Memory B cell (primary cell): ENCODE measurements around the gene NUP210L.
"Not testable (repeated sequence)": the region's sequence is repeated elsewhere in the genome, so short reads cannot be mapped to it uniquely, and the experiment has no call there.

Source experiments
- ATAC-seq: fragments of 150-1000 bp; cut with Tn5 transposase; 2 replicates; pipeline ENCODE4 v1.10.0; 2021; ENCODE audit warnings: low read depth, mild to moderate bottlenecking, moderate library complexity
- DNase-seq, 2 donors: peaks; one replicate each; pipeline ENCODE4 v3.0.0; 2022; ENCODE audit warnings: low spot score in 2 of 2
- H3K27ac Mint-ChIP-seq: one replicate; pipeline ENCODE4 v1.8.0; 2022; ENCODE audit warnings: mild to moderate bottlenecking, moderate library complexity, mixed read lengths
- H3K27me3 Mint-ChIP-seq: one replicate; pipeline ENCODE4 v1.8.0; 2022; ENCODE audit warnings: mixed read lengths
- H3K36me3 Mint-ChIP-seq: one replicate; pipeline ENCODE4 v1.8.0; 2022; ENCODE audit warnings: mild to moderate bottlenecking, mixed read lengths
- H3K4me1 Mint-ChIP-seq: one replicate; pipeline ENCODE4 v1.8.0; 2022; ENCODE audit warnings: mixed read lengths
- H3K4me3 Mint-ChIP-seq: one replicate; pipeline ENCODE4 v1.8.0; 2022; ENCODE audit warnings: mild to moderate bottlenecking, moderate library complexity, mixed read lengths
- H3K9me3 Mint-ChIP-seq: one replicate; pipeline ENCODE4 v1.8.0; 2022; ENCODE audit warnings: mixed read lengths

Gene NUP210L

DNA sequence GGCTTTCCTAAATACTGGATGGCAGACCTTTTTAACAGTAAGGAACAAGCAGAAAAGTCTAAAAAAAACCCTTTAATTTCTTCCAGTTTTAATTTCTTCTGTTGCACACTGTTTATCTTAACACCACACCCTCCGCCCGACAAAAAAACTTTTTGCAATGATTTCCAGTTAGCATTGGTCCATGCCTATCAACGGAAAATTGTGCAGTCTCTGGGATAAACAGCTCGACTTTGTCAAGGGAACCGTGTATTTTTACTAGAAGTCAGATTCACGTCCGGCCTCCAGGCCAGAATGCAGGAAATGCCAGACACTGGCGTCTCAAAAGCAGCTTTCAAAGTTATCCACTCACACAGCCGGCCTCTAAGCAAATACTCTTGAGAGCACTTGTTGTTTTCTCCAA lies 378 bp upstream of the NUP210L start:
- Mint-ChIP-seq H3K4me1 (peaks cover 24% of the 10 kb centered on the region), H3K9me3 (no peaks in the 10 kb centered on the region), H3K27me3 (no peaks in the 10 kb centered on the region), H3K4me3 (no peak overlapping the region), H3K36me3 (peaks cover 25% of the 10 kb centered on the region), H3K27ac (peak overlapping the region; percentile 83)
- ATAC-seq (no peak), DNase-seq (no peak)

DNA sequence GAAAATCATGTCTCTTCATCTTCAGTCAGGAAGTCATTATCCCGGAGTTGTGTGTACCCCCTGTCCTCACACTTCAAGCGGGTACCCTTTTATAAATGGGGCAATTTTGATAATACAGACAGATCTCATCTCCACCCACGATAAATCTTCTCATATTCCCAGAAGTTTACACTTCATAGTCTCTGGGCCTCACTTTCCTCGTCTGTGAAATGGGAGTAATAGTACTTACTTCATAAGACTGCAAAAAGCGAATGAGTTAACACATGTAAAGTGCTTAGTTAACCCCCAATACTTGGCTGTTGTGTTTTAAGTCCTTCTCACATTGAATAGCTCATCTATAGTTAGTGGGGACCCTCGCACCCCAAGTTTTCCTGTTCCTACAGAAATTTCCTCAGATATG lies 820 bp downstream of the NUP210L start:
- H3K4me1 Mint-ChIP-seq, result peaks cover 21% of the 10 kb centered on the region
- peaks cover 14% of the 10 kb centered on the region for H3K36me3 Mint-ChIP-seq
- H3K27ac Mint-ChIP-seq, result peak overlapping the region; percentile 83

DNA sequence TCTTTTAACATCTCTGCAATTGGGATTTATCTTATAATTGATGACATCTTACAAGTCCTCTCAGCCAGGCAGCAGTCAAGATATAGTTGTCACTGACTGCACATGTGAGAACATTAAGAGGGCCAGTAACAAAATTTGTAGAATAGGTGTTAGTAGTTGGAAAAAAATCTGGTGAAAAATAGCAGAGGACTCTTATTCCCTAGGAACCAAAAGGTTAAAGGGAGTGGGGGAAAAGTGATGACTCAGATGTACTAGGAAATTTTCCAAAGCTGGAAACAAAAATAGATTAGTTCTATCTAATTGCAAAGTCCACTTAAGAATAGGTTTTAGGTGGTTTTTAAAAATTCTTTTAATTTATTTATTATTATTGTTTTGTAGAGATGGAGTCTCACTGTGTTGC lies 3.6 kb downstream of the NUP210L start:
- no peak for DNase-seq
- ATAC-seq, result no peak
- Mint-ChIP-seq H3K36me3 (no peaks in the 10 kb centered on the region), H3K9me3 (no peaks in the 10 kb centered on the region), H3K4me1 (peaks cover 5% of the 10 kb centered on the region), H3K27ac (no peak overlapping the region), H3K27me3 (no peaks in the 10 kb centered on the region), H3K4me3 (no peak overlapping the region)

More for the DNA sequence above, 820 bp downstream of the NUP210L start:
- H3K4me3 Mint-ChIP-seq, result no peak overlapping the region
- no peaks in the 10 kb centered on the region for H3K27me3 Mint-ChIP-seq
- no peak for DNase-seq
- no peaks in the 10 kb centered on the region for H3K9me3 Mint-ChIP-seq
- no peak for ATAC-seq

GRCh38 chr1:154148807-154149206 lies 6.1 kb downstream of the NUP210L start:
- Mint-ChIP-seq H3K27me3 (no peaks in the 10 kb centered on the region), H3K4me3 (no peak overlapping the region), H3K9me3 (no peaks in the 10 kb centered on the region), H3K36me3 (no peaks in the 10 kb centered on the region), H3K4me1 (peaks cover 4% of the 10 kb centered on the region), H3K27ac (no peak overlapping the region)
- ATAC-seq (no peak), DNase-seq (no peak)

DNA sequence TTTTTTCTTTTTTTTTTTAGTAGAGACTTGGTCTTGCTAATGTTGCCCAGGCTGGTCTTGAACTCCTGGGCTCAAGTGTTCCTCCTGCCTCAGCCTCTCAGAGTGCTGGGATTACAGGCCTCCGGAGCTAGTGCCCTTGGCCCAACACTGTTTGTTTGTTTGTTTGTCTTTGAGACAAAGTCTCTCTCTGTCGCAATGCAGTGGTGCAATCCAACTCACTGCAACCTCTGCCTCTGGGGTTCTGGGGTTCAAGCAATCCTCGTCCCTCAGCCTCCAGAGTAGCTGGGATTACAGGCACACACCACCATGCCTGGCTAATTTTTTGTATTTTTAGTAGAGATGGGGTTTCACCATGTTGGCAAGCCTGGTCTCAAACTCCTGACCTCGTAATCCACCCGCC lies 7.4 kb downstream of the NUP210L start:
- H3K36me3 Mint-ChIP-seq, H3K27ac Mint-ChIP-seq, H3K4me1 Mint-ChIP-seq, DNase-seq, H3K4me3 Mint-ChIP-seq, H3K9me3 Mint-ChIP-seq, H3K27me3 Mint-ChIP-seq, ATAC-seq: not testable (repeated sequence)

GRCh38 chr1:154145986-154146385 lies 8.9 kb downstream of the NUP210L start:
- ATAC-seq (no peak), DNase-seq (no peak)
- H3K9me3 Mint-ChIP-seq, result no peaks in the 10 kb centered on the region
- no peak overlapping the region for H3K4me3 Mint-ChIP-seq
- H3K36me3 Mint-ChIP-seq, result no peaks in the 10 kb centered on the region
- no peaks in the 10 kb centered on the region for H3K27me3 Mint-ChIP-seq
- H3K27ac Mint-ChIP-seq, result no peak overlapping the region
- peaks cover 3% of the 10 kb centered on the region for H3K4me1 Mint-ChIP-seq

DNA sequence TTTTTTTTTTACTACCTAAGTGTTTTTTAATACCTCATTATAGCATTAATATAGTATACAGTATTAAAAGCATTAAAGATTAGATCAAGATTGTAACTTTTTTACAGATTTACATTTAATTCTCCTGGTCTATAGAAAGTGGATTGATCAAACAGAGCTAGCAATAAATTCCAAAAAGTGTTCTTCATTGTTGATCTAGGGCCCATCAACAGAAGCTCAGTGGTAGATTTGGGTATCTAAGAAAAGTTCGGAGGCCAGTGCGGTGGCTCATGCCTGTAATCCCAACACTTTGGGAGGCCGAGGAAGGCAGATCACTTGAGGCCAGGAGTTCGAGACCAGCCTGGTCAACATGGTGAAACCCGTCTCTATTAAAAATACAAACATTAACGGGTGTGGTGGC lies 12.5 kb downstream of the NUP210L start:
- H3K27ac Mint-ChIP-seq, result no peak overlapping the region
- no peaks in the 10 kb centered on the region for H3K9me3 Mint-ChIP-seq

GRCh38 chr1:154141240-154141639 lies 13.6 kb downstream of the NUP210L start:
- Mint-ChIP-seq H3K36me3 (no peaks in the 10 kb centered on the region), H3K27ac (no peak overlapping the region), H3K4me1 (no peaks in the 10 kb centered on the region), H3K27me3 (no peaks in the 10 kb centered on the region), H3K9me3 (no peaks in the 10 kb centered on the region), H3K4me3 (no peak overlapping the region)
- DNase-seq (no peak), ATAC-seq (no peak)

More for the DNA sequence above, 12.5 kb downstream of the NUP210L start:
- Mint-ChIP-seq H3K4me3 (no peak overlapping the region), H3K36me3 (no peaks in the 10 kb centered on the region), H3K4me1 (no peaks in the 10 kb centered on the region), H3K27me3 (no peaks in the 10 kb centered on the region)
- ATAC-seq, result no peak
- DNase-seq, result no peak

- Mint-ChIP-seq H3K36me3 (no peaks in the 10 kb centered on the region), H3K27me3 (no peaks in the 10 kb centered on the region), H3K4me3 (no peak overlapping the region), H3K27ac (no peak overlapping the region), H3K9me3 (no peaks in the 10 kb centered on the region), H3K4me1 (no peaks in the 10 kb centered on the region)
- DNase-seq (no peak), ATAC-seq (no peak)
Measured at GRCh38 chr1:154137888-154138287, 17.0 kb downstream of the NUP210L start.

GRCh38 chr1:154133256-154133655 lies 21.6 kb downstream of the NUP210L start:
- H3K4me3 Mint-ChIP-seq, result no peak overlapping the region
- H3K36me3 Mint-ChIP-seq, result no peaks in the 10 kb centered on the region
- no peaks in the 10 kb centered on the region for H3K27me3 Mint-ChIP-seq
- DNase-seq (no peak), ATAC-seq (no peak)
- H3K4me1 Mint-ChIP-seq, result no peaks in the 10 kb centered on the region
- no peaks in the 10 kb centered on the region for H3K9me3 Mint-ChIP-seq
- H3K27ac Mint-ChIP-seq, result no peak overlapping the region

DNA sequence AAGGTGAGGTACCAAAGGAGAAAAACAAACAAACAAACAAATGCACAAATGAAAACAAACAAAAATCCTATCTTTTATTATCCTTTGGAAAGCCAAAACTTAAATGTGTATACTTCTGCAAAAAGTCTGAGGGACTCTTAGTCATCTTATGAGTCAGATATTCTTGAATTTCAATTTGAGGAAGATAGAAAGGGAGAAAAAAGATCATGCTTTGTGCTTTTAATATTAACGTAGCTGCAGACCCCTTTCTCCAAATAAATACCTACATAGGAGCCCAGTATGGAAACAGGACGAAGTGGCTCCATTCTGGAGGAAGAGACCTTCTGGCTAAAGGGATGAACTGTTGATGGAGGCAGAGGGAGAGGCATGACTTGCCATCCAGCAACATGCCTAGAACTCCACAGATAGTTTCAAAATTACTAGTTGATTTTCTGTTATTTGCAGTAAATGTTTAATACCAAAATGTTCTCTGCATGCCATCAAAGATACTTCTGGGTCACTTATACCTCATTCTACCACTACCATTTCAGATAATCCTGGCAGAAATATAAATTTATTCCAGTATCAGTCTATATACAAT lies 25.4 kb downstream of the NUP210L start:
- ATAC-seq, result no peak
- Mint-ChIP-seq H3K27me3 (peaks cover 1% of the 10 kb centered on the region), H3K9me3 (peaks cover 2% of the 10 kb centered on the region), H3K4me3 (no peak overlapping the region), H3K27ac (no peak overlapping the region), H3K4me1 (no peaks in the 10 kb centered on the region), H3K36me3 (peaks cover 2% of the 10 kb centered on the region)
- DNase-seq, result no peak

GRCh38 chr1:154123205-154123604 lies 31.7 kb downstream of the NUP210L start:
- H3K27me3 Mint-ChIP-seq, ATAC-seq, H3K4me3 Mint-ChIP-seq, DNase-seq, H3K36me3 Mint-ChIP-seq, H3K9me3 Mint-ChIP-seq, H3K27ac Mint-ChIP-seq, H3K4me1 Mint-ChIP-seq: not testable (repeated sequence)

- Mint-ChIP-seq H3K4me3 (no peak overlapping the region), H3K4me1 (peaks cover 9% of the 10 kb centered on the region), H3K27me3 (no peaks in the 10 kb centered on the region), H3K27ac (no peak overlapping the region), H3K36me3 (no peaks in the 10 kb centered on the region), H3K9me3 (peaks cover 2% of the 10 kb centered on the region)
- ATAC-seq (no peak), DNase-seq (no peak)
Measured at GRCh38 chr1:154117642-154118041, 37.2 kb downstream of the NUP210L start.

- ATAC-seq (peak; percentile 87), DNase-seq (no peak)
- Mint-ChIP-seq H3K9me3 (peaks cover under 1% of the 10 kb centered on the region), H3K27ac (peak overlapping the region; percentile 42), H3K4me1 (peaks cover 9% of the 10 kb centered on the region), H3K27me3 (no peaks in the 10 kb centered on the region), H3K4me3 (no peak overlapping the region), H3K36me3 (no peaks in the 10 kb centered on the region)
Measured at GRCh38 chr1:154115180-154115579, 39.7 kb downstream of the NUP210L start.

- DNase-seq (no peak), ATAC-seq (peak; percentile 39)
- no peak overlapping the region for H3K4me3 Mint-ChIP-seq
- H3K4me1 Mint-ChIP-seq, result no peaks in the 10 kb centered on the region
- peaks cover 1% of the 10 kb centered on the region for H3K9me3 Mint-ChIP-seq
- no peak overlapping the region for H3K27ac Mint-ChIP-seq
- peaks cover 2% of the 10 kb centered on the region for H3K36me3 Mint-ChIP-seq
- peaks cover 3% of the 10 kb centered on the region for H3K27me3 Mint-ChIP-seq
Measured at GRCh38 chr1:154104433-154105082, 50.3 kb downstream of the NUP210L start.
